Left lung (tissue), 10 donors: ENCODE results near the gene HNRNPUL2. TPM values are rescaled to one million over a fixed set of nuclear protein-coding genes. Genes with fewer than 3 reads are reported as not detected.
A peak's percentile ranks its signal among the peaks of the same experiment; 100 is the strongest.
"Not testable (repeated sequence)": the region's sequence is repeated elsewhere in the genome, so short reads cannot be mapped to it uniquely, and the experiment has no call there.

Experiments used
- ATAC-seq: fragments of 200-7000 bp; cut with Tn5 transposase; one replicate; pipeline ENCODE4 v1.9.1; 2020; ENCODE audit warnings: moderate library complexity
- DNase-seq, 4 donors: peaks; one replicate each; pipeline ENCODE4 v3.0.0-alpha.2; 2013 to 2020
- H3K27ac ChIP-seq, 2 donors: fragments of 200-600 bp; sonication (generic) in 1 of 2; one replicate each; pipeline versions ENCODE4 v1.5.0 to v1.8.0; 2020 to 2021
- H3K27me3 ChIP-seq, 2 donors: fragments of 200-600 bp; sonication (generic) in 1 of 2; one replicate each; pipeline versions ENCODE4 v1.5.0 to v1.8.0; 2020 to 2021
- H3K36me3 ChIP-seq, 2 donors: fragments of 200-600 bp; sonication (generic) in 1 of 2; one replicate each; pipeline versions ENCODE4 v1.5.0 to v1.8.0; 2020 to 2021
- H3K4me1 ChIP-seq, 2 donors: fragments of 200-600 bp; one replicate each; pipeline ENCODE4 v1.8.0; 2021
- H3K4me3 ChIP-seq, 2 donors: fragments of 200-600 bp; sonication (generic) in 1 of 2; one replicate each; pipeline versions ENCODE4 v1.5.0 to v1.8.0; 2020 to 2021; ENCODE audit warnings: mild to moderate bottlenecking in 1 of 2
- H3K9me3 ChIP-seq, 2 donors: fragments of 200-600 bp; sonication (generic) in 1 of 2; one replicate each; pipeline versions ENCODE4 v1.5.0 to v1.8.0; 2020 to 2021
- intact Hi-C, 2 donors: fragments of 100-400 bp; cut with DNase I; formaldehyde crosslinking; loops; one replicate each; pipeline versions ENCODE4 v1.11.2 to v1.14.2; 2022
- polyA plus RNA-seq, 6 donors: library from polyadenylated mRNA; unstranded; fragments of 120-200 nt; gene quantifications; one replicate each; pipeline ENCODE4 v1.2.1, GENCODE V29; 2013; ENCODE audit not compliant: insufficient read length in 6 of 6
- total RNA-seq, 2 donors: library from RNA; stranded (reverse); fragmentation: NEBNext Ultra II Directional; extraction: Animal tissue kit (Norgen Biotek cat#: 25700); gene quantifications; one replicate each; pipeline ENCODE4 v1.2.1, GENCODE V29; 2021
- TF ChIP-seq, protein P1 (sequence below), 2 donors: fragments of 200-600 bp; sonication (generic) in 1 of 2; IDR thresholded peaks; one replicate each; pipeline versions ENCODE4 v1.5.0 to v1.8.0; 2021; ENCODE audit warnings: antibody characterized with exemption in 2 of 2
- donor health status: DM: no; HTN: yes; CAD: no.
- donor health status: DM: no; HTN: no; CAD: no.

Gene HNRNPUL2
- total and polyA plus RNA-seq, 8 donors = 31.8 to 95.4 (median 88.0) TPM

DNA sequence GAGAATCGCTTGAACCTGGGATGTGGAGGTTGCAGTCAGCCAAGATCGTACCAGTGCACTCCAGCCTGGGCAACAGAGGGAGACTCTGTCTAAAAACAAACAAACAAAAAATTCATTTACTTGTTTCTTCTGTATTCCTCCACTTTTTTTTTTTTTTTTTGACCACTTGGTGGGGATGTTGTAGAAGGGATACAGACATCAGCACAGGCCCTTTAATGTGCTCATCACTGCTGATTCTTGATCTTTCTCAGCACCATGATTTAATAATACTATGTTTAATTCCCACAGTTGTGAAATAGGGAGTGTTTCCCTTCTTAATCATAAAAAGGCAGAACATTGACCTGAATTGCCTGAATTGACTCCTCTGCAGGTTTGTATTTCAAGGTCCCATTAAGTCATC is 5.6 kb upstream of the HNRNPUL2 start:
- Histone ChIP-seq H3K36me3 (peaks cover 0 to 63% of the 10 kb centered on the region in 2 donors), H3K27me3 (no peaks in the 10 kb centered on the region), H3K4me1 (peaks cover 13 to 36% of the 10 kb centered on the region in 2 donors), H3K27ac (no peak overlapping the region), H3K9me3 (no peaks in the 10 kb centered on the region), H3K4me3 (no peak overlapping the region)
- TF ChIP-seq, protein P1, sequence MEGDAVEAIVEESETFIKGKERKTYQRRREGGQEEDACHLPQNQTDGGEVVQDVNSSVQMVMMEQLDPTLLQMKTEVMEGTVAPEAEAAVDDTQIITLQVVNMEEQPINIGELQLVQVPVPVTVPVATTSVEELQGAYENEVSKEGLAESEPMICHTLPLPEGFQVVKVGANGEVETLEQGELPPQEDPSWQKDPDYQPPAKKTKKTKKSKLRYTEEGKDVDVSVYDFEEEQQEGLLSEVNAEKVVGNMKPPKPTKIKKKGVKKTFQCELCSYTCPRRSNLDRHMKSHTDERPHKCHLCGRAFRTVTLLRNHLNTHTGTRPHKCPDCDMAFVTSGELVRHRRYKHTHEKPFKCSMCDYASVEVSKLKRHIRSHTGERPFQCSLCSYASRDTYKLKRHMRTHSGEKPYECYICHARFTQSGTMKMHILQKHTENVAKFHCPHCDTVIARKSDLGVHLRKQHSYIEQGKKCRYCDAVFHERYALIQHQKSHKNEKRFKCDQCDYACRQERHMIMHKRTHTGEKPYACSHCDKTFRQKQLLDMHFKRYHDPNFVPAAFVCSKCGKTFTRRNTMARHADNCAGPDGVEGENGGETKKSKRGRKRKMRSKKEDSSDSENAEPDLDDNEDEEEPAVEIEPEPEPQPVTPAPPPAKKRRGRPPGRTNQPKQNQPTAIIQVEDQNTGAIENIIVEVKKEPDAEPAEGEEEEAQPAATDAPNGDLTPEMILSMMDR (IDR thresholded peaks at IDR 0.05) = no peak
- no peak for DNase-seq
- ATAC-seq = no peak
- intact Hi-C loops = no loop called here

DNA sequence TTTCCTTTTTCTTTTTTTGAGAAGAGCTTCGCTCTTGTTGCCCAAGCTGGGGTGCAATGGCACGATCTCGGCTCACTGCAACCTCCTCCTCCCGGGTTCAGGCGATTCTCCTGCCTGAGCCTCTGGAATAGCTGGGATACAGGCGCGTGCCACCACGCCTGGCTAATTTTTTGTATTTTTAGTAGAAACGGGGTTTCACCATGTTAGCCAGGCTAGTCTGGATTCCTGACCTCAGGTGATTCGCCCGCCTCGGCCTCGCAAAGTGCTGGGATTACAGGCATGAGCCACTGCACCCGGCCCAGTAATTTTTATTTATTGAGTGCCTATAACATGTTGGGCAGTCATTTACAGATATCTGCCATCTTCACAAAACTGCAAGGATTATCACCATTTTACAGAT is 2.8 kb upstream of the HNRNPUL2 start:
- H3K9me3 ChIP-seq, ATAC-seq, DNase-seq, intact Hi-C loops, H3K27me3 ChIP-seq: not testable (repeated sequence)
- peak overlapping the region in 1 of 2 donors; percentile 94 for H3K27ac ChIP-seq
- H3K4me1 ChIP-seq = peaks cover 17 to 44% of the 10 kb centered on the region in 2 donors
- H3K36me3 ChIP-seq = peaks cover 0 to 35% of the 10 kb centered on the region in 2 donors
- H3K4me3 ChIP-seq = peak overlapping the region in 1 of 2 donors; percentile 95

DNA sequence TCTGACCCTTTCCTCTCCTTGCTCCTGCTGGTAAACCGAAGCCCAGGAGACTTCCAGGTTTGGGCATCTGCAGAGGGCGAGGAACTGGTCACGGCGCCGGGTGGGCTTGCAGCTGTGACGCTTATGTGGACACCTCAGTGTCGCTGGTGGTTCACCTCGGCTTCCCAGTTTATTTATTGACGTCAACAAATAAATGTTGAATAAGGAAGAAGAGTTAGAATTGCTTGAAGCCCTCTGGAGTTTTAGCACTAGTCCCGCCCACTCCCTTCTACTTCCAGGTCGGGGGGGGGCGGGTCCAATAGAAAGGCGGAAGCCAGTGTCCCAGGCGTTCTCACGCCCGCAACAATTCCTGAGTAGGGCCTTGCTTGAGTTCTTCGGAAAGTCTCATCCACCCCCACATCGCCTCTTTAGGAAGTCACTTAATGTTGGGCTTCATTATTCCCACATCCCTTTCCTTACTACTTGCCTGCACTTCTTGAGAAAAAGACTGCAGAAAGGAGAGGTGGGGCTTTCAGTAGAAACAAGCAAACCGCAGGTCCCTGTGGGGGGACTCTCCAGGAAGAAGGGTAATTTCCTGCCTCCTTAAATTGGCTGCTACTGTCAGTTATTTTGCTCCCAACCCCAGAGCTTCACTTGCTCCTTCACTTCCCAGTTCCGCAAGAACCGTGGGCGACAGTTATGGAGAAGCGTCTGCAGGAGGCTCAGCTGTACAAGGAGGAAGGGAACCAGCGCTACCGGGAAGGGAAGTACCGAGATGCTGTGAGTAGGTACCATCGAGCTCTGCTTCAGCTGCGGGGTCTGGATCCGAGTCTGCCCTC is 1.1 kb upstream of the HNRNPUL2 start, which contains the start of gene TTC9C:
Gene TTC9C, plus strand, starts transcription at position 316 of the 818 bp plus-strand sequence. Its CDS starts 363 bp downstream, at position 679.
- intact Hi-C loops = no loop called here
- peaks cover 28 to 61% of the 10 kb centered on the region in 2 donors for H3K4me1 ChIP-seq

DNA sequence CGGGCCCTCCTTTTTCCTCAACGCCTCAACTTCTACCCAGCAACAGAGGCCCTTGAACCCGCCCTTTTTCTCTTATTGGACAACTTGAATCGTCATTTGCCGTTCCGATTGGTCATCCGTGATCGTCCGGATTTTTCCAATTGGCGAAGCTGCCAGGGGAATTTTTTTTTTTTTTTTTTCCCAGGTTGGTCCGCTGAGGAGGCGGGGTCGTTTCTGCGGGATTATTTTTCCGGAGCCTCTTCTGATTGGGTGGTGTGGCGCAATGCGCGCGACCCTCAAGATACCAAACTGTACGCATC is 564 bp upstream of the HNRNPUL2 start:
- peak; percentile 77 for ATAC-seq
- Histone ChIP-seq H3K27me3 (no peaks in the 10 kb centered on the region), H3K4me1 (peaks cover 28 to 63% of the 10 kb centered on the region in 2 donors), H3K27ac (peak overlapping the region; percentile 94 to 98), H3K4me3 (peak overlapping the region; percentile 95 to 96), H3K9me3 (no peaks in the 10 kb centered on the region), H3K36me3 (peaks cover 5 to 26% of the 10 kb centered on the region in 2 donors)
- TF ChIP-seq, protein P1 (IDR thresholded peaks at IDR 0.05) = no peak
- DNase-seq = peak in 3 of 4 donors; percentile 88 to 100 (median 97)
- intact Hi-C loops = no loop called here

More for the DNA sequence above, 1.1 kb upstream of the HNRNPUL2 start, which contains the start of gene TTC9C:
- TF ChIP-seq, protein P1 (IDR thresholded peaks at IDR 0.05) = no peak
- H3K36me3 ChIP-seq = peaks cover 0 to 26% of the 10 kb centered on the region in 2 donors
- DNase-seq = peak; percentile 83 to 91 (median 88)
- peak within 1 kb of the TSS; percentile 95 to 96 for H3K4me3 ChIP-seq
- peak within 1 kb of the TSS; percentile 94 to 98 for H3K27ac ChIP-seq
- H3K27me3 ChIP-seq = no peaks in the 10 kb centered on the region
- peak; percentile 80 for ATAC-seq
- H3K9me3 ChIP-seq = no peaks in the 10 kb centered on the region

DNA sequence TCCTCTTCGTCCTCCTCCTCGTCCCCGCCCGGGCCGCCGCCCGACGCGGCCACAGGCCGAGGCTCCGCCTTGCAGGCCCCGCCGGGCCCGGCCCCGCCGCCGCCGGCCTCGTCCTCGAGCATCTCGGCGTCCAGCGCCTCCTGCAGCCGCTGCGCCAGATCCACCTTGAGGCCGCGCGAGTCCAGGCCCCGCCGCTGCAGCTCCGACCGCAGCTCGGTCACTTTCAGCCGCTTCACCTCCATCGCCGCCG is 417 bp downstream of the HNRNPUL2 start:
- Histone ChIP-seq H3K4me3 (peak overlapping the region; percentile 95 to 96), H3K27ac (peak overlapping the region; percentile 94 to 98), H3K27me3 (no peaks in the 10 kb centered on the region), H3K4me1 (peaks cover 28 to 57% of the 10 kb centered on the region in 2 donors), H3K9me3 (no peaks in the 10 kb centered on the region), H3K36me3 (peaks cover 10 to 32% of the 10 kb centered on the region in 2 donors)
- DNase-seq (peak in 2 of 4 donors; percentile 53 to 95), ATAC-seq (peak; percentile 1)
- TF ChIP-seq, protein P1 (IDR thresholded peaks at IDR 0.05) = no peak
- intact Hi-C loops = no loop called here
